Left colon (tissue), 2 donors: Measurements from ENCODE around the gene LILRB5. TPM values are rescaled to one million over a fixed set of nuclear protein-coding genes. Genes with fewer than 3 reads are reported as not detected.

ENCODE experiments used
- ATAC-seq: fragments of 200-7000 bp; cut with Tn5 transposase; one replicate; pipeline ENCODE4 v1.9.1; 2020; ENCODE audit warnings: mild to moderate bottlenecking, moderate library complexity
- DNase-seq, 2 donors: peaks; one replicate each; pipeline ENCODE4 v3.0.0-alpha.2; 2020
- intact Hi-C, 2 donors: fragments of 100-400 bp; cut with DNase I in 1 of 2; cut with micrococcal nuclease in 1 of 2; formaldehyde crosslinking; loops; one replicate each; pipeline versions ENCODE4 v1.11.2 to v1.14.0; 2022; cut with DNase I, micrococcal nuclease
- microRNA-seq, 2 donors: library from miRNA; unstranded; fragments of <30 nt; microRNA quantifications; one replicate each; pipeline versions ENCODE4 v1.1.0 to v1.2.0, GENCODE V29; 2020
- total RNA-seq, 2 donors: library from RNA; stranded (reverse); fragmentation: NEBNext Ultra II Directional; extraction: Animal tissue kit (Norgen Biotek cat#: 25700); gene quantifications; one replicate each; pipeline ENCODE4 v1.2.1, GENCODE V29; 2021
- donor health status: DM: no; HTN: no; CAD: no.
- donor health status: DM: yes; HTN: yes; CAD: no.

Gene LILRB5
- total RNA-seq, 2 donors from 2014 or later, result 4.8 to 10.9 TPM

GRCh38 chr19:54206030-54206830 is 50.8 kb downstream of the LILRB5 start:
- peak in 1 of 2 donors; percentile 29 for DNase-seq
- ATAC-seq, result no peak
- intact Hi-C loops, result no loop called here

DNA sequence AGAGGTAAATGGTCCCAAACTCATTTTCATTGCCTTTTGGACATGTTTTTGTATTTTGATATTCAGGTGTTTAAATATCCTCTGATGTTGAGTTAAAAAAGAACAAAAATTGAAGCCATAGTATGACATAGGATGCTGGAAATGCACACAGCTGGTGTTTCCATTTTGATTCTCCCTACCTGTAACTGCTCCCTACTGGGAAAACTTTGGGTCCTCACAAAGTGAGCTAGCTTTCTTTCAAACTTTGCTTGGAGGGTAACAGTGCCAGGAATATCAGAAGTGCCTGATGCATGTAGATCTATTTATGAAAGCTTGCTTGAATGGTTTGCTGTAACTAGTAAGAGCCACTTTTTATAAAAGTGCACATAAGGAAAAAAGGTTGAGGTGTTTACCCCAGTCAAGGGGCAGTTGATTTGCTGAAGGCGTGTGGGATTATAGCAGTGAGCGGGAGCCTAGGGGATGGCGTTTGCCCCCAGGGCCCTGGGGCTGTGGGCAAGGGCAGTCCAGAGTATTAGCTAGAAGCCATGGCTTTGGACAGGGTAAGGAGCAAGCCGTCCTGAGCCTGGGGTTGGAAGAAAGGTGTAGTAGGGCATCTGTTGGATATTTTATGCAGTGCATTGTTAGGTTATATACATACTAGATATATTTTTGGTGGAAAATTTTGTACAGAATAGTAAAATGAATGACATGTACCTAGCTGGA is 52.2 kb downstream of the LILRB5 start:
- ATAC-seq (no peak), DNase-seq (no peak)
- intact Hi-C loops, result no loop called here

- intact Hi-C loops, result no loop called here
- peak; percentile 20 for ATAC-seq
Observed at GRCh38 chr19:54203151-54203611, 53.9 kb downstream of the LILRB5 start.

GRCh38 chr19:54201980-54202379 is 55.1 kb downstream of the LILRB5 start:
- intact Hi-C loops, result no loop called here
- no peak for ATAC-seq
- DNase-seq, result no peak

More at GRCh38 chr19:54203151-54203611, 53.9 kb downstream of the LILRB5 start:
- DNase-seq, result peak in 1 of 2 donors; percentile 28

DNA sequence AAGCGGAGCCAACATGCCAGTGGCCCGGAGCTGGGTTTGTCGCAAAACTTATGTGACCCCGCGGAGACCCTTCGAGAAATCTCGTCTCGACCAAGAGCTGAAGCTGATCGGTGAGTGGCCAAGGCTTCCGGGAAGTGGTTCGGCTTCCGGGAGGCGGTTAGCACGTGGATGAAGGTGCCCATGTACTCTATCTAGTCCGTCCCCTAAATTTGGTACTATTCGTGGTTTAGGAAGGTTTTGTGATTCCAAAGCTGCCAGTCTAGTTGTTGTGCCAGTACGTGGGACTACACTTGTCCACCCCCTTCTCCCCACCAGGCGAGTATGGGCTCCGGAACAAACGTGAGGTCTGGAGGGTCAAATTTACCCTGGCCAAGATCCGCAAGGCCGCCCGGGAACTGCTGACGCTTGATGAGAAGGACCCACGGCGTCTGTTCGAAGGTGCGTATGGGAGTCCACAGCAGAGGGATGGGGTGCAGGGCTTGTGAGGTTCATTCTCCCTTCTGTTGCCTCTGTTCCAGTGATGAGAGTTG is 55.8 kb downstream of the LILRB5 start:
- ATAC-seq (no peak), DNase-seq (no peak)
- intact Hi-C loops, result no loop called here

Small RNAs within 50 kb of the gene (microRNA-seq; reads per million reads assigned to microRNA genes)
- gene MIR4752, result 0 reads per million in 2 donors

Other genes starting within 250 kb of the LILRB5 start
- not detected for gene VSTM1, start 193.4 kb downstream of the LILRB5 start, total RNA-seq
- not detected for gene TARM1, start 175.9 kb downstream of the LILRB5 start, total RNA-seq
- under 1 TPM; 0.67 to 0.98 TPM for gene OSCAR, start 156.5 kb downstream of the LILRB5 start, total RNA-seq
- gene NDUFA3, start 154.4 kb downstream of the LILRB5 start, total RNA-seq, result 100 to 1,000 TPM; 146 to 147 TPM
- gene TFPT, start 141.6 kb downstream of the LILRB5 start, total RNA-seq, result 10 to 100 TPM; 12.4 to 12.7 TPM
- 10 to 100 TPM; 37.4 to 38.6 TPM for gene PRPF31, start 141.5 kb downstream of the LILRB5 start, total RNA-seq
- gene CNOT3, start 119.5 kb downstream of the LILRB5 start, total RNA-seq, result 10 to 100 TPM; 32.9 to 42.2 TPM
- gene LENG1, start 97.6 kb downstream of the LILRB5 start, total RNA-seq, result 1 to 10 TPM; 5.3 to 7.3 TPM
- 100 to 1,000 TPM; 209 to 217 TPM for gene TMC4, start 84.1 kb downstream of the LILRB5 start, total RNA-seq
- gene MBOAT7, start 67.7 kb downstream of the LILRB5 start, total RNA-seq, result 100 to 1,000 TPM; 144 to 152 TPM
- 10 to 100 TPM; 38.9 to 41.6 TPM for gene TSEN34, start 66.0 kb downstream of the LILRB5 start, total RNA-seq
- gene RPS9, start 56.4 kb downstream of the LILRB5 start, total RNA-seq, result 1,000 to 10,000 TPM in 1 of 2 donors, 100 to 1,000 TPM in 1; 962 to 1,034 TPM
- 1 to 10 TPM; 2.0 to 3.5 TPM for gene LILRB3, start 34.3 kb downstream of the LILRB5 start, total RNA-seq
- 1 to 10 TPM in 1 of 2 donors, under 1 TPM in 1; 0.55 to 1.1 TPM for gene LILRA6, start 14.5 kb downstream of the LILRB5 start, total RNA-seq
- gene LILRB2, start 23.8 kb upstream of the LILRB5 start, total RNA-seq, result 1 to 10 TPM in 1 of 2 donors, under 1 TPM in 1; 0.98 to 3.2 TPM
- gene LILRA5, start 55.9 kb upstream of the LILRB5 start, total RNA-seq, result 1 to 10 TPM in 1 of 2 donors, under 1 TPM in 1; 0.82 to 2.2 TPM
- gene LILRA4, start 81.9 kb upstream of the LILRB5 start, total RNA-seq, result not detected
- 10 to 100 TPM in 1 of 2 donors, 1 to 10 TPM in 1; 3.8 to 13.2 TPM for gene LAIR1, start 107.7 kb upstream of the LILRB5 start, total RNA-seq
- gene TTYH1, start 158.2 kb upstream of the LILRB5 start, total RNA-seq, result 1 to 10 TPM in 1 of 2 donors, not detected in 1; 1.1 TPM
- 100 to 1,000 TPM; 146 to 156 TPM for gene LENG8, start 191.9 kb upstream of the LILRB5 start, total RNA-seq
- gene LENG9, start 206.5 kb upstream of the LILRB5 start, total RNA-seq, result 10 to 100 TPM; 16.7 to 17.1 TPM
- 100 to 1,000 TPM; 501 to 569 TPM for gene CDC42EP5, start 216.0 kb upstream of the LILRB5 start, total RNA-seq
- gene LAIR2, start 245.6 kb upstream of the LILRB5 start, total RNA-seq, result not detected